Vagina (tissue), 2 donors: ENCODE data around the gene UBR3.

Source experiments
- CTCF ChIP-seq, 3 experiments: fragments of 450-650 bp in 2 of 3; fragments of 200-600 bp in 1 of 3; sonication (generic) in 1 of 3; IDR thresholded peaks; one replicate each; pipeline ENCODE4 v1.5.1; 2017 to 2019; ENCODE audit warnings: antibody characterized with exemption in 3 of 3, mild to moderate bottlenecking in 2 of 3, moderate library complexity in 2 of 3
- POLR2A ChIP-seq, 2 donors: fragments of 450-650 bp; IDR thresholded peaks; one replicate each; pipeline ENCODE4 v1.6.1; 2017; ENCODE audit warnings: antibody characterized with exemption in 2 of 2, mild to moderate bottlenecking in 2 of 2, moderate library complexity in 2 of 2

- TF ChIP-seq POLR2A (IDR thresholded peaks at IDR 0.05) (no peak), CTCF (IDR thresholded peaks at IDR 0.05) (no peak)
Measured at GRCh38 chr2:169781249-169782013, 45.8 kb upstream of the UBR3 start.
